Fibroblast of lung (primary cell): ENCODE data around the gene PRUNE2.

Source experiments
- EZH2 ChIP-seq: IDR thresholded peaks from 2 replicates; pipeline ENCODE4 v1.5.1; 2012; ENCODE audit warnings: low read length, control low read depth, mild to moderate bottlenecking; ENCODE audit errors: missing control alignments
- TF ChIP-seq, protein P1 (sequence below), 2 donors: IDR thresholded peaks in 1 of 2; conservative IDR thresholded peaks in 1 of 2; 1 replicate in 1 of 2; 2 replicates in 1 of 2; pipeline ENCODE4 v1.5.1; 2011 to 2012; ENCODE audit warnings: low read length in 2 of 2, control low read depth in 1 of 2, inconsistent platforms in 1 of 2, low read depth in 1 of 2, mild to moderate bottlenecking in 1 of 2

- TF ChIP-seq, protein P1, sequence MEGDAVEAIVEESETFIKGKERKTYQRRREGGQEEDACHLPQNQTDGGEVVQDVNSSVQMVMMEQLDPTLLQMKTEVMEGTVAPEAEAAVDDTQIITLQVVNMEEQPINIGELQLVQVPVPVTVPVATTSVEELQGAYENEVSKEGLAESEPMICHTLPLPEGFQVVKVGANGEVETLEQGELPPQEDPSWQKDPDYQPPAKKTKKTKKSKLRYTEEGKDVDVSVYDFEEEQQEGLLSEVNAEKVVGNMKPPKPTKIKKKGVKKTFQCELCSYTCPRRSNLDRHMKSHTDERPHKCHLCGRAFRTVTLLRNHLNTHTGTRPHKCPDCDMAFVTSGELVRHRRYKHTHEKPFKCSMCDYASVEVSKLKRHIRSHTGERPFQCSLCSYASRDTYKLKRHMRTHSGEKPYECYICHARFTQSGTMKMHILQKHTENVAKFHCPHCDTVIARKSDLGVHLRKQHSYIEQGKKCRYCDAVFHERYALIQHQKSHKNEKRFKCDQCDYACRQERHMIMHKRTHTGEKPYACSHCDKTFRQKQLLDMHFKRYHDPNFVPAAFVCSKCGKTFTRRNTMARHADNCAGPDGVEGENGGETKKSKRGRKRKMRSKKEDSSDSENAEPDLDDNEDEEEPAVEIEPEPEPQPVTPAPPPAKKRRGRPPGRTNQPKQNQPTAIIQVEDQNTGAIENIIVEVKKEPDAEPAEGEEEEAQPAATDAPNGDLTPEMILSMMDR (conservative IDR thresholded peaks at IDR 0.05 in 1 of 2, IDR thresholded peaks at IDR 0.05 in 1 of 2; ENCODE audit: low read depth in 1 of 2, low read length in 2 of 2): no peak
- no peak for TF ChIP-seq EZH2
These were observed 214.9 kb downstream of the PRUNE2 start for GRCh38 chr9:76690973-76691370.
